Natural killer cell treated with Interleukin-12 subunit alpha and Interleukin-12 subunit beta and Interleukin-15 and Interleukin-18, amount 100 ng/mL, for 72 hours (primary cell): Measurements from ENCODE around the gene AGBL2. TPM values are rescaled to one million over a fixed set of nuclear protein-coding genes. Genes with fewer than 3 reads are reported as not detected.
"Not testable (repeated sequence)": the region's sequence is repeated elsewhere in the genome, so short reads cannot be mapped to it uniquely, and the experiment has no call there.

Experiments used
- ATAC-seq, 2 donors: fragments of 150-1000 bp; cut with Tn5 transposase in 1 of 2; sonication (Bioruptor Pico), chemical (Tn5 transposase) in 1 of 2; 2 replicates each; pipeline ENCODE4 v1.10.0; 2021
- DNase-seq: peaks from one replicate; pipeline ENCODE4 v3.0.0; 2022; ENCODE audit warnings: low spot score
- H3K27ac Mint-ChIP-seq, 2 donors: 1 replicate in 1 of 2; 2 replicates in 1 of 2; pipeline ENCODE4 v1.8.0; 2022; ENCODE audit warnings: mixed read lengths in 2 of 2, mild to moderate bottlenecking in 1 of 2, moderate library complexity in 1 of 2
- H3K27me3 Mint-ChIP-seq, 2 donors: 1 replicate in 1 of 2; 2 replicates in 1 of 2; pipeline ENCODE4 v1.8.0; 2022; ENCODE audit warnings: mixed read lengths in 2 of 2
- H3K36me3 Mint-ChIP-seq: one replicate; pipeline ENCODE4 v1.8.0; 2022; ENCODE audit warnings: mixed read lengths
- H3K4me1 Mint-ChIP-seq, 2 donors: 1 replicate in 1 of 2; 2 replicates in 1 of 2; pipeline ENCODE4 v1.8.0; 2022; ENCODE audit warnings: low read depth in 2 of 2, mixed read lengths in 2 of 2, mild to moderate bottlenecking in 1 of 2
- H3K4me3 Mint-ChIP-seq: one replicate; pipeline ENCODE4 v1.8.0; 2022; ENCODE audit warnings: mixed read lengths
- H3K9me3 Mint-ChIP-seq: 2 replicates; pipeline ENCODE4 v1.8.0; 2022; ENCODE audit warnings: mixed read lengths
- total RNA-seq, 2 donors: library from RNA; stranded (reverse); gene quantifications; one replicate each; pipeline ENCODE4 v1.2.3, GENCODE V29; 2022

Gene AGBL2, protein sequence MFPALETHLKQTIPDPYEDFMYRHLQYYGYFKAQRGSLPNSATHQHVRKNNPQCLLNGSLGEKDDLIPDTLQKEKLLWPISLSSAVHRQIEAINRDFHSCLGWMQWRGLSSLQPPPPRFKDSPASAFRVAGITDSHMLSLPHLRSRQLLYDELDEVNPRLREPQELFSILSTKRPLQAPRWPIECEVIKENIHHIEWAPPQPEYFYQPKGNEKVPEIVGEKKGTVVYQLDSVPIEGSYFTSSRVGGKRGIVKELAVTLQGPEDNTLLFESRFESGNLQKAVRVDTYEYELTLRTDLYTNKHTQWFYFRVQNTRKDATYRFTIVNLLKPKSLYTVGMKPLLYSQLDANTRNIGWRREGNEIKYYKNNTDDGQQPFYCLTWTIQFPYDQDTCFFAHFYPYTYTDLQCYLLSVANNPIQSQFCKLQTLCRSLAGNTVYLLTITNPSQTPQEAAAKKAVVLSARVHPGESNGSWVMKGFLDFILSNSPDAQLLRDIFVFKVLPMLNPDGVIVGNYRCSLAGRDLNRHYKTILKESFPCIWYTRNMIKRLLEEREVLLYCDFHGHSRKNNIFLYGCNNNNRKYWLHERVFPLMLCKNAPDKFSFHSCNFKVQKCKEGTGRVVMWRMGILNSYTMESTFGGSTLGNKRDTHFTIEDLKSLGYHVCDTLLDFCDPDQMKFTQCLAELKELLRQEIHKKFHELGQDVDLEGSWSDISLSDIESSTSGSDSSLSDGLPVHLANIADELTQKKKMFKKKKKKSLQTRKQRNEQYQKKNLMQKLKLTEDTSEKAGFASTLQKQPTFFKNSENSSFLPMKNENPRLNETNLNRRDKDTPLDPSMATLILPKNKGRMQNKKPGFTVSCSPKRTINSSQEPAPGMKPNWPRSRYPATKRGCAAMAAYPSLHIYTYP
- 1 to 10 TPM; 2.4 to 2.7 TPM for total RNA-seq

GRCh38 chr11:47715082-47715669 lies at the start of gene AGBL2:
TSS of gene AGBL2 (minus strand) at chr11:47715369. CDS start at chr11:47714650, 719 bp downstream.
- Mint-ChIP-seq H3K4me3 (peak within 1 kb of the TSS; percentile 92), H3K36me3 (peaks cover 12% of the 10 kb centered on the region), H3K9me3 (no peaks in the 10 kb centered on the region), H3K27ac (peak within 1 kb of the TSS; percentile 93 to 96), H3K4me1 (peaks cover 14 to 17% of the 10 kb centered on the region in 2 donors), H3K27me3 (no peaks in the 10 kb centered on the region)
- ATAC-seq: peak; percentile 99 to 100
- DNase-seq: peak; percentile 90

DNA sequence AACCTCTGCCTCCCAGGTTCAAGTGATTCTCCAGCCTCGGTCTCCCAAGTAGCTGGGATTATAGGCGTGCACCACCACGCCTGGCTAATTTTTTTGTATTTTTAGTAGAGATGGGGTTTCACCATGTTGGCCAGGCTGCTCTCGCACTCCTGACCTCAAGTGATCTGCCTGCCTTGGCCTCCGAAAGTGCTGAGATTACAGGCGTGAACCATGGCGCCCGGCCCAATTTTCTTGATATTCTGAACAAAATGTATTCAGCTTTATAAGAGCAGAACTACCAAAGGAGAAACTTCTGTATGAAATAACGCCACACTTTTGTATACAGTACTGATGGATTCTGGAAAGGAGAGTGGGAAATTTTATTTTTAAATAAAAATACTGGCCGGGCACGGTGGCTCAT lies 44.1 kb upstream of the AGBL2 start:
- not testable (repeated sequence) for H3K27me3 Mint-ChIP-seq, DNase-seq, H3K4me1 Mint-ChIP-seq, H3K4me3 Mint-ChIP-seq, H3K27ac Mint-ChIP-seq, H3K9me3 Mint-ChIP-seq, ATAC-seq, H3K36me3 Mint-ChIP-seq

DNA sequence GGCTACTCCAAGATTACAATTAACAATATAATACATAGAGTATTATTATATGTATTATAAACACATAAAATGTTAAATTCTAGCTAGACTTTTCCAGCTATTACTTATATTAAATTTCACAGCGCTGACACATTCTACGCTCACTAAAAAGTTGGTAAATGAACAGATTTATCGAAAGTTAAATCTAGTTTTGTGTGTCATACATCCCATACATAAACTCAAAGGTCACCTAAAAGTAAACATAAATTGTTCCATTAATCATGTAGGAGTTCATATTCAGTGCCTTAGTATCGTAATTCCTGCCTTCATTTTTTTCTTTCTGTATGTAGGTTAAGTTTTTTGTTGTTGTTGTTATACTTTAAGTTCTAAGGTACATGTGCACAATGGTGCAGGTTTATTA lies 41.0 kb upstream of the AGBL2 start:
- H3K27me3 Mint-ChIP-seq: no peaks in the 10 kb centered on the region
- no peak for ATAC-seq
- DNase-seq: no peak
- H3K36me3 Mint-ChIP-seq: peaks cover 15% of the 10 kb centered on the region
- no peak overlapping the region for H3K27ac Mint-ChIP-seq
- peaks cover 0 to 10% of the 10 kb centered on the region in 2 donors for H3K4me1 Mint-ChIP-seq
- no peak overlapping the region for H3K4me3 Mint-ChIP-seq
- H3K9me3 Mint-ChIP-seq: no peaks in the 10 kb centered on the region

- no peaks in the 10 kb centered on the region for H3K9me3 Mint-ChIP-seq
- ATAC-seq (no peak), DNase-seq (no peak)
- H3K4me3 Mint-ChIP-seq: no peak overlapping the region
- no peak overlapping the region for H3K27ac Mint-ChIP-seq
- peaks cover 21% of the 10 kb centered on the region for H3K36me3 Mint-ChIP-seq
- peaks cover 0 to 12% of the 10 kb centered on the region in 2 donors for H3K4me1 Mint-ChIP-seq
- no peaks in the 10 kb centered on the region for H3K27me3 Mint-ChIP-seq
These were observed 35.6 kb upstream of the AGBL2 start for GRCh38 chr11:47750725-47751124.

- H3K9me3 Mint-ChIP-seq, H3K27ac Mint-ChIP-seq, DNase-seq, H3K4me1 Mint-ChIP-seq, ATAC-seq, H3K4me3 Mint-ChIP-seq, H3K27me3 Mint-ChIP-seq: not testable (repeated sequence)
- H3K36me3 Mint-ChIP-seq: peaks cover 12% of the 10 kb centered on the region
These were observed 27.3 kb upstream of the AGBL2 start for GRCh38 chr11:47742494-47742893.

- H3K9me3 Mint-ChIP-seq, DNase-seq, H3K36me3 Mint-ChIP-seq, H3K27ac Mint-ChIP-seq, H3K4me1 Mint-ChIP-seq, H3K27me3 Mint-ChIP-seq, H3K4me3 Mint-ChIP-seq, ATAC-seq: not testable (repeated sequence)
These were observed 22.6 kb upstream of the AGBL2 start for GRCh38 chr11:47737817-47738216.

DNA sequence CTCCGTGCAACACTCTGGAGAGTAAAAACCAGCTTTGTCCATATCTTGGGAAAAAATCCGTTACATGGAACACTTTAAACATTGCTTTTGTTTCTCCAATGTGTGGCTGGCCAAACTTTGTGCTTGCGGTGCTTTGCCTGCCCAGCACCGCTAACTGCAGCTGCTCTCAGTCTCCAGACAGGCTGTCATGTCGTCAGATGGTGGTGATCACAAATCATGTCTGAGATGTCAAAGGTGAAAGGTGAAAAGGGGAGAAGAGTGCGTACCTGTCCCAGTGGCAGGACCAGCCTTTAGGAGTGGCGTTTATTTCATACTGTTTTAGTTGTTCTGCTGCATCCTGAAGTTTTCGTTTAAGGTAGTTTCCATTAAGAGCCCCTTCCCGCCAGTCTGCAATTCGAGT lies 17.1 kb upstream of the AGBL2 start:
- Mint-ChIP-seq H3K4me3 (no peak overlapping the region), H3K27ac (no peak overlapping the region), H3K36me3 (peaks cover 30% of the 10 kb centered on the region), H3K27me3 (no peaks in the 10 kb centered on the region), H3K4me1 (peaks cover 4 to 5% of the 10 kb centered on the region in 2 donors), H3K9me3 (no peaks in the 10 kb centered on the region)
- no peak for ATAC-seq
- no peak for DNase-seq

GRCh38 chr11:47731475-47731874 lies 16.3 kb upstream of the AGBL2 start:
- H3K4me1 Mint-ChIP-seq: peaks cover 3 to 4% of the 10 kb centered on the region in 2 donors
- ATAC-seq: no peak
- no peak overlapping the region for H3K27ac Mint-ChIP-seq
- peaks cover 23% of the 10 kb centered on the region for H3K36me3 Mint-ChIP-seq
- H3K9me3 Mint-ChIP-seq: no peaks in the 10 kb centered on the region
- no peaks in the 10 kb centered on the region for H3K27me3 Mint-ChIP-seq
- H3K4me3 Mint-ChIP-seq: no peak overlapping the region
- DNase-seq: no peak

DNA sequence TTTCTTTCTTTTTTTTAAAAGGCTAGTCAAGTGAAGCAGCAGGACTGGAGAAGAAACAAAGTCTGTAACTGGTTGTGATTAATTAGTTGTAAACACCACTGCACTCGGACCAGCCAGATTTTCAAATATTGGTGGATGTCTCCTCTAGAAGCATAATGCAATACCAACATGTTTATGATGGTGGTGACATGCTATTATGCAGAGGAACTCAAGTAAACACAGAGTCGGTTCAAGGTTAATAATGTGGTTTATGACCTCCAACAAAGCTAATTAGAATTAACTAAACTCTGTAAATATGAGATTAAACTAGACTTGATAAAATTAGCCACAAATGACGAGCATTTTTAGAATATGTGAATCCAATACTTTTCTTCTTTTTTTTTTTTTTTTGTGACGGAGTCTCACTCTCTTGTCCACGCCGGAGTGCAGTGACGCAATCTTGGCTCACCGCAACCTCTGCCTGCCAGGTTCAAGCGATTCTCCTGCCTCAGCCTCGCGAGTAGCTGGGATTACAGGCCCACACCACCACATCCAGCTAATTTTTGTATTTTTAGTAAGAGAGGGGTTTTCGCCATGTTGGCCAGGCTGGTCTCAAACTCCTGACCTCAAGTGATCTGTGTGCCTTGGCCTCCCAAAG lies 11.8 kb upstream of the AGBL2 start:
- Mint-ChIP-seq H3K4me1 (peaks cover 7 to 14% of the 10 kb centered on the region in 2 donors), H3K27me3 (no peaks in the 10 kb centered on the region), H3K9me3 (no peaks in the 10 kb centered on the region), H3K36me3 (peaks cover 24% of the 10 kb centered on the region), H3K4me3 (no peak overlapping the region), H3K27ac (no peak overlapping the region)
- ATAC-seq (no peak), DNase-seq (no peak)

- no peaks in the 10 kb centered on the region for H3K9me3 Mint-ChIP-seq
- ATAC-seq: no peak
- DNase-seq: no peak
- H3K27me3 Mint-ChIP-seq: no peaks in the 10 kb centered on the region
- peaks cover 16% of the 10 kb centered on the region for H3K36me3 Mint-ChIP-seq
- no peak overlapping the region for H3K27ac Mint-ChIP-seq
- peaks cover 5 to 10% of the 10 kb centered on the region in 2 donors for H3K4me1 Mint-ChIP-seq
- H3K4me3 Mint-ChIP-seq: no peak overlapping the region
These were observed 10.9 kb upstream of the AGBL2 start for GRCh38 chr11:47726118-47726442.

GRCh38 chr11:47725442-47726117 lies 10.4 kb upstream of the AGBL2 start:
- DNase-seq: no peak
- Mint-ChIP-seq H3K27me3 (no peaks in the 10 kb centered on the region), H3K4me3 (no peak overlapping the region), H3K4me1 (peaks cover 5 to 10% of the 10 kb centered on the region in 2 donors), H3K36me3 (peaks cover 14% of the 10 kb centered on the region), H3K27ac (no peak overlapping the region), H3K9me3 (no peaks in the 10 kb centered on the region)
- no peak for ATAC-seq

DNA sequence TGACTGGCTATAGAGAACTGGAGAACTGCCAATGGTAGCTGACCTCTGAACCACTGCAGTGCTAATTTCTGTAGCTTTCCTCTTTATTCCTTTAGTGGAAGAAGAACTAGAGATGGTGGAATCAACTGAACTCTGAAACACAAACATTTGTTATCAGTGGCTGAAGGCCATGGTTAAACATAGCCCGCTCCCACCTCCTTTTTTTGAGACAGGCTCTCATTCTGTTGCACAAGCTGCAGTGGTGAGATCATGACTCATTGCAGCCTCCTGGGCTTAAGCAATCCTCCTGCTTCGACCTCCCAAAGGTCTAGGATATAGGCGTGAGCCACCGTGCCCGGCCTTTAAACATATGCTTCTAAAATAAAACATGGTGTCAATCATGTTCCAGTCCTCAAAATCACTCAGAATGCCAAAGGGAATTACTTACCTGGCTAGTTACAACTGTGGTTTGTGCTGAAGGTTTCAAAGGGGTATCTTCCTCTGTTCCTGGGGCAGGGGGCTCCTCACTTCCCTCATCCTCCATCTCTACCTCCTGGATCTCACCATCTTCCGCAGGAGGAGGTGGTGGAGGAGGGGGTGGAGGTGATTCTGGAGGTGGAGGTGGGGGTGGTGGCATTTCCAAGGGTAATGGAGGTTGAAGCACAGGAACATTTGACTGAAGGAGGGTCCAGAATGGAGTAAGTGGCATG lies 9.0 kb upstream of the AGBL2 start:
- H3K4me1 Mint-ChIP-seq: peaks cover 5 to 10% of the 10 kb centered on the region in 2 donors

More for the DNA sequence above, 9.0 kb upstream of the AGBL2 start:
- no peaks in the 10 kb centered on the region for H3K27me3 Mint-ChIP-seq
- DNase-seq (no peak), ATAC-seq (peak; percentile 68 to 73)
- H3K27ac Mint-ChIP-seq: peak overlapping the region in 1 of 2 donors; percentile 74
- peaks cover 19% of the 10 kb centered on the region for H3K36me3 Mint-ChIP-seq
- H3K9me3 Mint-ChIP-seq: no peaks in the 10 kb centered on the region
- H3K4me3 Mint-ChIP-seq: no peak overlapping the region
